ENCODE measurements around the gene ADAMTS7.
"Not testable (repeated sequence)": the region's sequence is repeated elsewhere in the genome, so short reads cannot be mapped to it uniquely, and the experiment has no call there.

Gene ADAMTS7

DNA sequence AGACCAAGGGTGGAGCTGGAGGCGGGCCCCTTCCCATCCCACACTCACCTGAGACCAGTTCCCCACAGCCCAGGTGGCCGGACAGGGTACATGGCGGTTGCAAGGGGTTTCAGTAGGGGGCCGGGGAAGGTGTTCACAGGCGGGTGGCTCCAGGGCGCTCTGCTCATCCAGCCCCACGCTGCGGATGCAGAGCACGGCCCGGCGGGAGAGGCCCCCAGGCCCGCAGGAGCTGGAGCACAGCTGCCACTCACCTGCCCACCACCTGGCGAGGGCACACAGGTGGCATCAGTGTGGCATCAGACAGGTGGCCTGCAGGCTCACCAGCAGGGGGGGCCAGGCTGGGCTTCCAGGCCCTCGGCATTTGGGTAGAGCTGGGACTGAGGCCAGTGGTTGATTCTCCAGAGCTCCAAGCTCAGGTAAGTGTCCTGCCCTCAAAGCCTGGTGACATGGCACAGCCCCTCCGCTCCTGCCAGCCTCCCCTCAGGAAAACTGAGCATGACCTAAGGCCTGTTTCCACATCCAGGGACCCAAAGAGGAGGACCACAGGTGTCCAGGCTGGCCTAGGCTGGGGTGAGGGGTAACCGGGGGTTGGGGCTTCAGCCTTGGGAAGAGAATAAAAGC, 43.8 kb downstream of the ADAMTS7 start:
- no peak overlapping the region for H3K4me3 ChIP-seq (ENCODE audit: low read length)
- TF ChIP-seq ZNF274 (IDR thresholded peaks at IDR 0.05; ENCODE audit: low read depth, low read length): no peak

DNA sequence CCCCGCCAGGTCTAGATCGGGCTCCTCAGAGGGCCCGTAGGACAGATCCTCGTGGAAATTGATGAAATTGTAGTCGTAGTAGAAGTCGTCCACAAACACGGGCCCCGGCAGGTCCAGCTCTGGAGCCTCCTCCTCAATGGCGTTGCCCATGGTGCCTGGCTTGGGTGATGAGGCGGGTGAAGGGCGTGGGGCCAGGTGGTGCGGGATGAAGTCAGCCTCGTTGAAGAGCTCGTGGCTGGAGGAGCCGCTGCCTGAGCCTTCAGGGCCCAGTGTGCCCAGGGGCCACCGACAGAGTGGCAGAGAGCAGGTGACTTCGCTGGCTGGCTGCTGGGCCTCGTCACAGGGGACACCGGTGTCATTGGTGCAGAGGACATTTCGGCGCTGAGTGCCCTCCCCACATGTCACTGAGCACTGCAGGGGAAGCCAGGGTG, 44.6 kb downstream of the ADAMTS7 start:
- not testable (repeated sequence) for H3K4me3 ChIP-seq (ENCODE audit: low read length)

DNA sequence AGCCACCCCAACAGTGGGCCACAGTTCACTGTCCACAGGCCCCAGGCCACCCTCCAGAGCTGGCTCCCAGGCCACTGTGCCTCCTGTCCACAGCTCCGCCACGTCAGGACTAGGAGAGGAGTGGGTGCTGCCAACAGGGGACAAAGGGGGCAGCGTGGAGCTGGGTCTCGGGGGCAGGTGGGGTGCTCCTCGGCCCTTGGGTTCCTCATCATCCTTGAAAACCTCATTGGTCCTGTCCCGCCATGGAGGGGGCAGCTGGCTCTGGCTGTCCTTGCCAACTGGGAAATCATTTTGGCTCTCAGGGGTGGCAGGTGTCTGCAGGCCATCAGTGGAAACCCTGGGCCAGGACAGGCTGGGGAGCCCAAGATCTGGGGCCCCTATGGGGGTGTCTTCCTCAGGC, 45.2 kb downstream of the ADAMTS7 start:
- no peak for TF ChIP-seq ZNF274 (IDR thresholded peaks at IDR 0.05; ENCODE audit: low read depth, low read length)
- no peak overlapping the region for H3K4me3 ChIP-seq (ENCODE audit: low read length)

DNA sequence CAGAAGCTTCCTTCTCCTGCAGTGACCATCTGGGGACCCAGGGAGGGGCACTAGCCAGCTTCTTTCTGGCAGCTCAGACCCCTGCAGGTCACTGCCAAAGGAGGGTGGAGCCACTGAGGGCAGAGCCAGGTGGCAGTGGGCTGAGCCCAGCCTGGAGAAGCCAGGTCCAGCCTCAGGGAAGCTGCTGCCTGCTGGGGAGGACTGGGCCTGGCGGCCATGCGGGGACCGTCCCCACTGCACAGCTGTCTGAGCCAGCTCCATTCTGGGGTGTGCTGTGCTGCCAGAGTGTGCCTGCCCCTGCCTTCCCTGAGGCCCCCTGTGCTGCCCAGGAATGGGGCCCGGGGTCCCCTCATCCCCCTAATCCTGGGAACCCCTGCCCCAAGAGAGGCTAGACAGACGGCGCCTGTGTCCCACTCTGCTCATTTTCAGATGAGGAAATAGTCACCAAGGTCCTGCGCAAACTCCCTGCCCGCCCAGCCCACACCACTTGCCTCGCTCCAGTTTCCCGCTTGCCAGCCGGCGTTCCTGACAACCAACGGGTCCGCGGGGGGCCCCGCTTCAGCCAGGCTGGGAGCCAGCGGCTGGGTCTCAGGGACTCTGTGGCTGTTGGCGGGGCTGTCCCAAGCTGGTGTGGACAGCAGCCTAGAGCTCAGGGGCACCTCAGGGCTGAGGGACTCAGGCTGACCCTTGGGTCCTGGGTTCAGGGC, 46.0 kb downstream of the ADAMTS7 start:
- H3K4me3 ChIP-seq (ENCODE audit: low read length): not testable (repeated sequence)

DNA sequence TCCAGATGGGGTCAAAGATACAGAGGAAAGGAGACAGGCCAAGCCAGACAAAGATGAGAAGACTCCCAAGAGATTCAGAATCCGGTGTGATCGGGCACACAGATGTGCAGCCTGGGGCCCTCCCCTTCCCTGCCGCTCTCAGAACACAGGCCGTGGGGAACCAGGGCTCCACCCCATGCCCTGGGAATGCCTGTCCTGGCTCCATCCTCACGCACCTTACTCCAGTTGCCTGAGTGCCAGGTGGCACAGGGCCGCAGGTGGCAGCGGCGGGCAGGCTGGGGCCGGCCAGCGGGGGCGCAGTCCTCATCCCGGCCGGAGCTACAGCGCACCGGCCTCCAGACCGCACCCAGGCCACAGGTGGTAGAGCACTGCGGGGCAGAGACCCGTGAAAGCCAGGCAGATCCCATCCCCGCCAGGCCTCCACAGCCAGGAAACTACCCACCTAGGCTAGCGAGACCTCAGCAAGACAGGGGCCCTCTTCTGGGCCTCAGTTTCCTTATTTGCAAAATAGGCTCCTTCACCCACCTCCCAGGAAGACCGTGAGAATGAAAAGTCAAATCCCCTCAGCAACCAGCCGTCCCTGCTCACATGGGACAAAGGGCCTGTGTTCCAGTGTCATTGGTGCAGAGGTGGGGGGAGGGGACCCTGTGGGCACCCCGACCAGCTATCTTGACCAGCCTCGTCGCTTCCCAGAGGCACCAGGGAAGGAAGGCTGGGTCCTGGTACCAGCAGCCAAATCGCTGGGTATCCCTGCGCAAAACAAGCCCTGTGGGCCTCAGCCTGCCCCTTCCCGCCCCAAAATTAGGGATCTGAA, 46.7 kb downstream of the ADAMTS7 start:
- not testable (repeated sequence) for H3K4me3 ChIP-seq (ENCODE audit: low read length)

DNA sequence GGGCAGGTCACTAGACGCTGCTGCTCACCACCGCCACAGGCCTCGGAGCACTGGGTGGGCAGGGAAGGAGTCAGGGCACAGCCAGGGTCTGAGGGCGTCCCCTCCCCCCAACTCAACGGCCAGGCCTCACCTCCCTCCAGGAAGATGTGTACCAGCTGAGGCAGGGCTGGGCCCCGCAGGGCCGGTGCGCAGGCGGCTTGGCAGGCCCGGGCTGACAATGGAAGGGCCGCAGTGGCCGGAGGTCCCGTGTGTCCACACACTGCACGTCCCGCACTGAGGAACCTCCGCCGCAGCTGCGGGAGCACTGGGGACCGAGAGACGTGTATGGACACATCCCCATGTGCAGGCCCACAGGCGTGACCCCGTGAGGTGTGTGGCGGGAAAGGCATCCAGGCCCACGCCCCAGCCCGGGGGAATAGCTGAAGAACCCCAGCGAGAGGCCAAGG, 47.4 kb downstream of the ADAMTS7 start:
- H3K4me3 ChIP-seq (ENCODE audit: low read length): no peak overlapping the region
- TF ChIP-seq ZNF274 (IDR thresholded peaks at IDR 0.05; ENCODE audit: low read depth, low read length): no peak

DNA sequence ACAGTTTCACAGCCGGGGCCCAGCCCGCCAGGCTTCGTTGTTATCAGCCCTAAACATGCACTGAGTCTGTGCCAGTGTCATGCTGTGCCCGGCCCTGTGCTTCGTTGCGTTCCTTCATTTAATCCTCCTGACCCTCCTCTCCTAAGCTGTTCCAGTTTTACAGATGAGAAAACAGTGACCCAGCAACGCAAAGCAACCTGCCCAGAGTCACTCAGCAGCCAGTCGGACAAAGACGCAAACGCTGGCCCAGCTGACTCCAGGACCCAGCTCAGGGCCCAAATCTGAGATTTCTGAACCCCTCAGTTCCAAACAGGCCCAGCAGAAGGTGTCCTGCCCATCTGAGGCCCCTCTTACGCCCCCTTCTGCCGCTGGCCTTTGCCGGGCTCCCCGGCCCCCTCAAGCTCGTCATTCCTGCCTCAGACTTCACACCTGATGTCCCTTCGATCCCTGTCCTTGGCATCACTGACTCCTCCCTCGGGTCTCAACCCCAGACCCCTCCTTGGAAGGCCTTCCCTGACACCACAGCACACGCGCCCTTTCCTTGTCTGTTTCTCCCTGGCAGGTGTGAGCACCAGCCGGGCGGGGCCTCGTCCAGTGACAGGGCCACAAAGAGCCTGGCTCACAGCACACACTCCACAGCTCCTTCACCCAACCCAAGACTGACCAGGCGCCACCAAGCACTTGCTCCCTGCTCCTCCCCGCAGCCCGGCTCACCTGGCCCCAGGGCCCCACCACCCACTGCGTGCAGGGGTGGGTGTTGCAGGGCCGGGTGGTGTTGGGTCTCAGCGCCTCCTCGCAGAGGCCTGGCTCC, 48.1 kb downstream of the ADAMTS7 start:
- H3K4me3 ChIP-seq (ENCODE audit: low read length): no peak overlapping the region
- TF ChIP-seq ZNF274 (IDR thresholded peaks at IDR 0.05; ENCODE audit: low read depth, low read length): no peak

DNA sequence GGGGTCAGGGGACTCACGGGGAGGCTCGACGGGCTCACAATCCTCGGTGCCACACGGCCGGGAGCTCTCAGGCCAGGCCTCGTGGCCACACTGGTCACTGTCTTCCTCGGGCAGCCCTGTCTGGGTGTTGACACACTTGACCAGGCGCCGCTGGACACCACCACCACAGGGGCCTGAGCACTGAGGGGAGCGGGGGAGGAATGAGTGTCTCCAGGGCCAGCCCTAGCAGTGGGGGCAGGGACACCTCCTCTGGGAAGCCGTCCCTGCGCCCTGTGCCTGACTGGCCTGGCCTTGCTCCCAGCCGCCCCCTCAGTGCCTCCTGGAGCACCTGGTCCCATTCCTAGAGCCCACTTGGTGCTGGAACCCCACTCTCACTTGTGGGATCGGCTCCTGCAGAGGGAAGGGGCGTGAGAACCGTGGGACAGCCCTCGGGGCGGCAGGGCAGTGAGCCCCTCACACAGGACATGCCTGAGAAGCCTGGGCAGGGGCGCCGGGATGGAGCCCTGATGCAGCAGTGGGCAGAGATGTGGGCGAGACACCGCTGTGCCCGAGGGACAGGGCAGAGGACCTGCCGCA, 48.8 kb downstream of the ADAMTS7 start:
- not testable (repeated sequence) for H3K4me3 ChIP-seq (ENCODE audit: low read length)

DNA sequence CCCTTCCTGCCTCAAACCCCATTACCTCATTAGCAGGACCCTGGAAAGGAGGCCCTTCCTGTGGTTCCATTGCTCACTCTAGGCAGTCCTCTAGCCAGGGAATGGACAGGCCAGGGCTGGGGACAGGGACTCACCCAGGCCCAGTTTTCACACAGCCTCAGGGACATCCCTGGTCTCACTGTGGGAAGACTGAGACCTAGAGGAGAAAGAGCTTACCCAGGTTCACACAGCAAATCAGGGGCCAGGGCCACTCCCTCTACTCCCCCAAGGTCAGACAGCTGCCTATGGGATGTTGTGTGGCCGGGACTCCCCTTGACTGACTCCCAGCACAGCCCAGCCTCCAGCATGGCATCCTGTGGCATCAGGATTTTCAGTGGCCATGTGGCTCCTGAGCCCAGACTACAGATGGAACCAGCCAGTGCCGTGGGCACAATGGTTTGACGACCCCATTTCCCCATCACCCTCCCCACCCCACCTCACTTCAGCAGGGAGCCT, 49.3 kb downstream of the ADAMTS7 start:
- no peak overlapping the region for H3K4me3 ChIP-seq (ENCODE audit: low read length)
- TF ChIP-seq ZNF274 (IDR thresholded peaks at IDR 0.05; ENCODE audit: low read depth, low read length): no peak

DNA sequence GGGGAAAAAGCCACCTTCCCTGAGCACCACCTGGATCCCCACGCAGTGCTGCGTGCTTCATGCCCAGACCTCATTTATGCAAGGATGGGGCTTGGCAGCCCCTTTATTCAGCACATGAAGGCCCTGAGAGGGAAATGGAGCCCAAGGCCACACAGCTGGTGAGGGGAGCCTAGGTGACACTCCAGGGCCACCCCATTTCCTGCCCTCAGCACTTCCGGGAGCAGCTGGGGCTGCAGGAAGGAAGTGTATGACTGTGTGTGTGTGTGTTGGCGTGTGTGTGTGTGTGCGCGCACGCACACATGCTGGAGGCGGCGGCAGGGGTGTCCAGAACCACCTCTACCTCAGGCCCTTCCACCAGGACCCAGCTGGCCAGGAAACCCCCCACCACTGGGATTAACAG, 49.8 kb downstream of the ADAMTS7 start:
- not testable (repeated sequence) for H3K4me3 ChIP-seq (ENCODE audit: low read length)

DNA sequence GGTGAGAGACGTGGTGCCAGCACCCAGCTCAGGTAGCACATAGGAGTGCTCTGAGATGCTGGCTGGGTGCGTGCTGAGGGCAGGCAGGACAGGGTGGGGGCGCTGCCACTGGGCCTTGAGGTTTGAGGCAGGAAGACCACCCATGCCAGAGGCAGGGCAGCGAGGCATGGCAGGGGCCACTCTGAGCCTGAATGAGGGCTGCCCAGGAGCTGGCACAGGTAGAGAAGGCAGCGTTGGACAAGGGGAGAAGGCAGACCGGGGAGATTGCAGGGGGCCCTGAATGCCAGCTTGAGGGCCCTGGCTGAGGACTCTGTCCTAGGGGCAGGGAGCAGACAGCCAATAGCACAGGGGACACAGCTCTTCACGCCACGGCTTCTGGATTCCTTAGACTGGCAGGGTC, 50.2 kb downstream of the ADAMTS7 start:
- H3K4me3 ChIP-seq (ENCODE audit: low read length): no peak overlapping the region
- TF ChIP-seq ZNF274 (IDR thresholded peaks at IDR 0.05; ENCODE audit: low read depth, low read length): no peak

DNA sequence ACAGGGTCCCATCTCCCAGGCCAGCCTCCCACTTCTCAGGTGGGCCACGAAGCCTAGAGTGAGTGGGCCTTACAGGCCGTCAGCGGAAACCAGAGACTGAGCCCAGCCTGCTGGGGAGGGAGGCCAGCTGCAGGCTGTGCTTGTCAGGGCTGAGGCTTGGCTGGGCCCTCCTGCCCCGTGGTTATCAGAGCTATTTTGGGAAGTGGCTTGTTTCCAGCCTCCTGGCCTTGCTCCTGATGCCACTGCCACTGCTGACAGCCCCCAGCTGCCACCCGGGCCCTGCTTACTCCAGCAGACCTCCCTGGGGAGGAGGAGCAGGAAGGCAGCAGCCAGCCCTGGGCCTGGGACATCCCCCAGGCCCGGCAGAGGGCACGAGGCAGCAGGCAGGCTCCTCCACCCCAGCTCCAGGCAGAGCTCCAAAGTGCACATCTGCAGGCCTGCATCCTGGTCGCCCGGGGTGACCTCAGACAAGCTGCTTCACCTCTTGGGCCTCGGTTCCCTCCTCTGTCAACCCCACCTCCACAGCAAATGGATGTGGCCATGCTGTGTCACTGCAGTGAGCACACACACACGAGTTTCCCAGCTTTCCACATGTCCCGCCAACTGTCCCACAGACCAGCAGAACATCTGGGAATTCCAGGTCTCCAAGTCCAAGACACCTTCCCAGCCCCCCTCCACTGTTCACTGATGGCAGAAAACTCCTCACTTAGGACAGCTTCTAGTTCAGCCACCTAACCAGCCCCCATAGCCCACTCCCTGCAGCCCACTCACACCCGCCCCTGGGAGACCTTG, 51.0 kb downstream of the ADAMTS7 start:
- H3K4me3 ChIP-seq (ENCODE audit: low read length): not testable (repeated sequence)

DNA sequence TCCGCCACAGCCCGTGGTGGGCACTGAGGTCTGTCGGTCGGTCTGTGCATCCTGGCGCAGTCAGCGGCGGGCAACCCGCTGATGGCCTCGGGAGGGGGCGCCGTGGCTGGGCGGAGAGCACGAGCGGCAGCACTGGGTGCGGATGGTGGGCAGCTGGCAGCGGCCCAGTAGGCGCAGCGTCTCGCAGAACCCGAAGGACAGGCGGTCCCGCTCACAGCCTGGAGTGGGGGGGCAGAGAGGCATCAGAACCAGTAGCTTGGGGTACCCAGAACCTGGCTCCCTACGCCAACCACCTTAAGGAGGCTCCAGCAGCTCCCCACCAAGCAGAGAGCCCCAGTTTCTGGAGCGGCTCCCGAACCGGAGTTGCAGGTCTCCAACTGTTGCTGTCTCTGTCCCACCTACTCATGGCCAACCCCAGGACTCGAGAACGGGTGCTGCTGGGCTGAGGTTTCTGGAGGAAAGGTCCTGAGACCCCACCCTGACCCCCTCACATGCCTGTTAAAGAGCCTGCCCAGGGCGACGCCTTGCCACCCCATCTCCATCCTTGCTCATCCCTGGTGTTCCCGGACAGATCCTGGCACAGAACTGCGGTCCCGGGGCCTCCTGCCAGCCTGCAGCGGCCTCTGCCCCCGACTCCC, 51.8 kb downstream of the ADAMTS7 start:
- not testable (repeated sequence) for H3K4me3 ChIP-seq (ENCODE audit: low read length)

DNA sequence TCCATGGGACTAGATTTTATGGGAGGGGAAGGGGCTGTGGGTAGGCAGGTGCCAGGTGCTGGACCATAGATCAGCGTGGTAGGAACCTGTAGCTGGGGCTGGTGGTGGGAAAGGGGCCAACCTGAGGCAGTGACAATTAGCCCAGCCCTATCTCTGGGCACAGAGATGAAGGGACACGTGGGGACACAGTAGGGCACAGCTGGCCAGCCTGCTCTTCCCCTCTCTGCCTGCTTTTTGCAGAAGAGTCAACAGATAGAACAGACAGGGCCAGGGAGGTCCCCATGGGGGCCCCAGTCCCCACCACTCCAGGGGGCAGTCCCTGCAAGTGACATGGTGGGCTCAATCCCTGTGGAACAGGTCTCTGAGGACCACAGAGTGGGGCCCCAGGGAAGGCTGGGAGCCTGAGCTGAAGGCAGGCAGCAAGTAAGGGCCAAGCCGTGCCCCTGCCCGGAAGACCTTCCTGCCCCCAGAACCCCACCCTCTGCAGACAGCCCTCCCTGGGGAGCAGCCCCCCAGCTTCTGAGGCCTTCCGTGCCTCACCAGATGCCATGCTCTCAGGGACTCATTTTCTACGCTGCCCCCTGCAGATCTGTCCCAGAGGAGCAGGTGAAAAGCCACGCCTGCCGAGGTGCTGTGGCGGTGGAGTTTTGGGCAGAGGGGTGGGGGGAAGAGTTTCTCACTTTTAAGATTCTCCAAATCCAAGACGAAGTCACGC, 52.6 kb downstream of the ADAMTS7 start:
- not testable (repeated sequence) for H3K4me3 ChIP-seq (ENCODE audit: low read length)

DNA sequence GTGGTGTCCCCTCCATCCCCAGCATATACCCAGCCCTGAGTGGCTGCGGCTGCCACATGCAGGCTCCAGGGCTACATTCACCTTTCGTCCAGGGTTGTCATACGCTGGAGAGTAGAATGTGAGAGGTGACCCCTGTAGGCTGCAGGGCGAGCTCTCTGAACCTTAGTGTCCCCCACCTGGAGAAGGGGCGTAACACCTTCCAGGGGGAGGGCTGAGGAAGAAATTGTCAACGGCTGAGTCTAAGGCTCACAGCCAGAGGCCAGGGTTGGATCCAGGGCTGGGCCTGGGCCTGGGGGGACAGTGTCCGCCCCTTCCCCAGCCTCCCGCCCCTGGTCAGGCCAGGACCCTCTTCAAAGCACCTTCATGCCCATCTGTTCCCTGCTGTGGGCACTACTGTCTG, 53.2 kb downstream of the ADAMTS7 start:
- not testable (repeated sequence) for H3K4me3 ChIP-seq (ENCODE audit: low read length)

Measured in GM08714 (cell line).